HepG2 (cell line): ENCODE results near the gene RBM12. TPM values are rescaled to one million over a fixed set of nuclear protein-coding genes. Genes with fewer than 3 reads are reported as not detected.

Source experiments
- ERF ChIP-seq: IDR thresholded peaks from 2 replicates; pipeline ENCODE4 v1.6.1; 2018; ENCODE audit warnings: missing biosample characterization, missing genetic modification reagents
- FOXP1 ChIP-seq, 2 experiments: fragments of 450-650 bp in 1 of 2; IDR thresholded peaks; 2 replicates each; pipeline ENCODE4 v1.6.1; 2017 to 2018; ENCODE audit warnings: antibody characterized with exemption in 1 of 2
- GABPA ChIP-seq, 2 experiments: IDR thresholded peaks; 2 replicates each; pipeline ENCODE4 v1.6.1; 2011 to 2016; ENCODE audit warnings: low read depth in 2 of 2, low read length in 1 of 2, missing biosample characterization in 1 of 2, missing genetic modification characterization in 1 of 2
- GTF3A ChIP-seq: sonication (generic); formaldehyde crosslinking; conservative IDR thresholded peaks from 2 replicates; pipeline ENCODE4 v1.4.0; 2020; ENCODE audit warnings: mild to moderate bottlenecking, missing genetic modification reagents
- HCFC1 ChIP-seq: fragments of 150-350 bp; IDR thresholded peaks from 2 replicates; pipeline ENCODE4 v1.6.1; 2014; ENCODE audit warnings: low read depth, low read length
- MEIS1 ChIP-seq: sonication (generic); formaldehyde crosslinking; IDR thresholded peaks from 2 replicates; pipeline ENCODE4 v1.9.0; 2021; ENCODE audit warnings: mild to moderate bottlenecking, missing genetic modification reagents, moderate library complexity, borderline replicate concordance
- MYNN ChIP-seq: sonication (generic); formaldehyde crosslinking; IDR thresholded peaks from 2 replicates; pipeline ENCODE4 v1.4.0; 2020; ENCODE audit warnings: mild to moderate bottlenecking, low read depth, missing genetic modification reagents
- NR3C1 ChIP-seq: sonication (generic); formaldehyde crosslinking; IDR thresholded peaks from 2 replicates; pipeline ENCODE4 v1.4.0; 2020; ENCODE audit warnings: missing genetic modification reagents
- POGK ChIP-seq: sonication (generic); formaldehyde crosslinking; conservative IDR thresholded peaks from 2 replicates; pipeline ENCODE4 v1.8.0; 2022; ENCODE audit warnings: mild to moderate bottlenecking, moderate library complexity, missing genetic modification reagents
- RAD21 ChIP-seq: fragments of 450-650 bp; formaldehyde crosslinking; IDR thresholded peaks from 2 replicates; pipeline ENCODE4 v1.5.0; 2020; ENCODE audit warnings: mild to moderate bottlenecking
- SALL2 ChIP-seq: sonication (generic); formaldehyde crosslinking; IDR thresholded peaks from 2 replicates; pipeline ENCODE4 v1.8.1; 2023; ENCODE audit warnings: mild to moderate bottlenecking, missing genetic modification reagents, inconsistent platforms
- SPEN ChIP-seq: sonication (generic); formaldehyde crosslinking; IDR thresholded peaks from 2 replicates; pipeline ENCODE4 v1.5.1; 2020; ENCODE audit warnings: low read depth, mild to moderate bottlenecking, missing genetic modification reagents
- YEATS4 ChIP-seq: sonication (generic); formaldehyde crosslinking; IDR thresholded peaks from 2 replicates; pipeline ENCODE4 v1.4.0; 2020; ENCODE audit warnings: missing genetic modification reagents, borderline replicate concordance
- ZEB1 ChIP-seq: IDR thresholded peaks from 2 replicates; pipeline ENCODE4 v1.6.1; 2012; ENCODE audit warnings: mild to moderate bottlenecking, low read depth, inconsistent platforms; ENCODE audit not compliant: insufficient replicate concordance
- ZMYM4 ChIP-seq: sonication (generic); formaldehyde crosslinking; IDR thresholded peaks from 2 replicates; pipeline ENCODE4 v1.8.1; 2023; ENCODE audit warnings: mild to moderate bottlenecking, missing genetic modification reagents
- ZNF143 ChIP-seq: sonication (generic); formaldehyde crosslinking; IDR thresholded peaks from 2 replicates; pipeline ENCODE4 v1.4.0; 2020; ENCODE audit warnings: missing genetic modification reagents
- ZNF282 ChIP-seq: fragments of 450-650 bp; IDR thresholded peaks from 2 replicates; pipeline ENCODE4 v1.6.1; 2018; ENCODE audit not compliant: partially characterized antibody
- ZNF317 ChIP-seq: sonication (generic); formaldehyde crosslinking; IDR thresholded peaks from 2 replicates; pipeline ENCODE4 v1.5.0; 2020; ENCODE audit warnings: mild to moderate bottlenecking, missing genetic modification reagents
- ZNF383 ChIP-seq: sonication (generic); formaldehyde crosslinking; IDR thresholded peaks from 2 replicates; pipeline ENCODE4 v1.4.0; 2020; ENCODE audit warnings: missing genetic modification reagents, mild to moderate bottlenecking, borderline replicate concordance
- ZNF468 ChIP-seq: sonication (generic); formaldehyde crosslinking; IDR thresholded peaks from 2 replicates; pipeline ENCODE4 v1.8.0; 2022; ENCODE audit warnings: mild to moderate bottlenecking, moderate library complexity, missing genetic modification reagents
- ZNF549 ChIP-seq: sonication (generic); formaldehyde crosslinking; IDR thresholded peaks from 2 replicates; pipeline ENCODE4 v1.5.0; 2020; ENCODE audit warnings: missing genetic modification reagents
- ZNF609 ChIP-seq: sonication (generic); formaldehyde crosslinking; IDR thresholded peaks from 2 replicates; pipeline ENCODE4 v1.4.0; 2020; ENCODE audit warnings: mild to moderate bottlenecking, missing genetic modification reagents, borderline replicate concordance
- ZNF737 ChIP-seq: sonication (generic); formaldehyde crosslinking; IDR thresholded peaks from 2 replicates; pipeline ENCODE4 v1.5.0; 2020; ENCODE audit warnings: missing genetic modification reagents, mild to moderate bottlenecking, borderline replicate concordance
- ZSCAN30 ChIP-seq: sonication (generic); formaldehyde crosslinking; IDR thresholded peaks from 2 replicates; pipeline ENCODE4 v1.5.0; 2020; ENCODE audit warnings: mild to moderate bottlenecking, missing genetic modification reagents
- polyA plus RNA-seq, 8 experiments: library from polyadenylated mRNA; depleted of rRNA in 3 of 8; stranded (reverse) in 7 of 8; unstranded in 1 of 8; fragments of >200 nt; fragmentation: Illumina TruSeq in 4 of 8; extraction: Trizol in 4 of 8; gene quantifications; 2 replicates each; pipeline versions ENCODE4 v1.2.1 to v1.2.3, GENCODE V29; 2011 to 2016; ENCODE audit warnings: low read depth in 4 of 8, missing spikeins in 1 of 8, mixed read lengths in 1 of 8; ENCODE audit not compliant: insufficient read depth in 1 of 8
- total RNA-seq, 5 experiments: library from RNA; depleted of rRNA; stranded (reverse); fragments of >200 nt; fragmentation: Illumina TruSeq; extraction: Trizol; gene quantifications; 2 replicates each; pipeline ENCODE4 v1.2.3, GENCODE V29; 2016; ENCODE audit warnings: low read depth in 1 of 5

Gene RBM12
- total and polyA plus RNA-seq, 2 of the 13 experiments (the other 11 are each of a cell fraction or from before 2014, with no cell fraction given): 97.9 to 104 TPM

- peak; percentile 69; the same call in 1 of the 2 replicates for TF ChIP-seq ZNF609 (CRISPR knock-in tag)
- peak; percentile 98 for TF ChIP-seq POGK (CRISPR knock-in tag)
- no peak for TF ChIP-seq GABPA (IDR thresholded peaks at IDR 0.05; ENCODE audit: low read depth, low read length)
- peak; percentile 38; the same call in 1 of the 2 replicates for TF ChIP-seq GABPA (CRISPR knock-in tag; IDR thresholded peaks at IDR 0.05; ENCODE audit: low read depth)
- peak; percentile 98 for TF ChIP-seq ZNF737
- peak; percentile 94 for TF ChIP-seq ZNF317 (CRISPR knock-in tag)
- TF ChIP-seq ZNF143: peak; percentile 74
- no peak for TF ChIP-seq MYNN
- TF ChIP-seq RAD21 (CRISPR knock-in tag): peak; percentile 78
- 0 out of 2 replicates have a peak, but pooled peaks have one; percentile 55 for TF ChIP-seq GTF3A (CRISPR knock-in tag)
- no peak; the same call in 1 of the 2 replicates for TF ChIP-seq NR3C1
- TF ChIP-seq ZNF282: no peak
- TF ChIP-seq SALL2 (CRISPR knock-in tag): peak; percentile 98
- 0 out of 2 replicates have a peak, but pooled peaks have one; percentile 6 for TF ChIP-seq ZNF468
- TF ChIP-seq ZMYM4: peak; percentile 93
- no peak for TF ChIP-seq ZSCAN30 (CRISPR knock-in tag)
- TF ChIP-seq ZNF549: 0 out of 2 replicates have a peak, but pooled peaks have one; percentile 15
- TF ChIP-seq HCFC1: no peak
- peak; percentile 95 for TF ChIP-seq ERF (CRISPR knock-in tag)
- TF ChIP-seq SPEN (CRISPR knock-in tag): peak; percentile 89
- TF ChIP-seq YEATS4: peak; percentile 96
- no peak for TF ChIP-seq ZNF383 (CRISPR knock-in tag)
- no peak for TF ChIP-seq FOXP1 (IDR thresholded peaks at IDR 0.05)
- 0 out of 2 replicates have a peak, but pooled peaks have one; percentile 16 for TF ChIP-seq FOXP1 (CRISPR knock-in tag; IDR thresholded peaks at IDR 0.05)
- TF ChIP-seq ZEB1: no peak
- TF ChIP-seq MEIS1 (CRISPR knock-in tag): peak; percentile 93
These were observed 45.3 kb downstream of the RBM12 start (continued) for GRCh38 chr20:35619196-35620095.
